AG20443 (cell line): ENCODE results near the gene CCT8.
"Not testable (repeated sequence)": the region's sequence is repeated elsewhere in the genome, so short reads cannot be mapped to it uniquely, and the experiment has no call there.

Experiments
- DNase-seq: peaks from one replicate; pipeline ENCODE4 v3.0.0; 2012; ENCODE audit warnings: low spot score, mixed read lengths

CCT8 gene

DNA sequence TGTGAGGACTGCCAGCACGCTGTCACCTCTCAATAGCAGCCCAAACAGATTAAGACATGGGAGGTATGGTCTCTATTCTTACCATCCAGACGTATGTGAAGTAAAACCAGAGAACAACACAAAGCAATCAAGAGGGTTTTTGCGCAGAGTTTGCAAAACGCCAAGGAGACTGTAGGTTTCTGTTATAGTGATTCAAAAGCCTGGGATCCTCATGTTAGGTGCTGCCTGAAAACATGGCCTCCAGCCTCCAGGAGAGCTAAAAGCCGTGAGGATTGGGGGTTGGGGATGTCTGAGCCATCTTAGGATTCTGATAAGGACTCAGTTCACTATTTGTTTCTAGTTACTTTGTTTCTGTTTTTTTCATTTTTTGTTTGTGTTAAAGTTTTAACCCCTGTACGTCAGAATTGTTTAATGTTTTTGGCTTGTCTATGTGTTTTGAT is 4.2 kb upstream of the CCT8 start:
- peak; percentile 22 for DNase-seq

DNA sequence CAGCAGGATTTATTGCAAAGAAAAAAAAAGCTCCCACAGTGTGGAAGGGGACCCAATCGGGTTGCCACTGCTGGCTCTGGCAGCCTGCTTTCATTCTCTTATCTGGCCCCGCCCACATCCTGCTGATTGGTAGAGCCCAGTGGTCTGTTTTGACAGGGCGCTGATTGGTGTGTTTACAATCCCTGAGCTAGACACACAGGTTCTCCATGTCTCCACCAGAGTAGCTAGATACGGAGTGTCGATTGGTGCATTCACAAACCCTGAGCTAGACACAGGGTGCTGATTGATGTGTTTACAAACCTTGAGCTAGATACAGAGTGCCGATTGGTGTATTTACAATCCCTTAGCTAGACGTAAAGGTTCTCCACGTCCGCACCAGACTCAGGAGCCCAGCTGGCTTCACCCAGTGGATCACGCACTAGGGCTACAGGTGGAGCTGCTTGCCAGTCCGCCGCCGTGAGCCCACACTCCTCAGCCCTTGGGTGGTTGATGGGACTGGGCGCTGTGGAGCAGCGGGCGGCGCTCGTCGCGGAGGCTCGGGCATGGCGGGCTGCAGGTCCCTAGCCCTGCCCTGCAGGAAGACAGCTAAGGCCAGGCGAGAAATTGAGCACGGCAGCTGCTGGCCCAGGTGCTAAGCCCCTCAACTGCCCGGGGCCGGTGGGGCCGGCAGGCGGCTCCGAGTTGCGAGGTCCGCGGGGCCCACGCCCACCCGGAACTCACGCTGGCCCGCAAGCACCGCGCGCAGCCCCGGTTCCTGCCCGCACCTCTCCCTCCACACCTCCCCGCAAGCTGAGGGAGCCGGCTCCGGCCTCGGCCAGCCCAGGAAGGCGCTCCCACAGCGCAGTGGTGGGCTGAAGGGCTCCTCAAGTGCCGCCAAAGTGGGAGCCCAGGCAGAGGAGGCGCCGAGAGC is 3.5 kb upstream of the CCT8 start:
- not testable (repeated sequence) for DNase-seq

DNA sequence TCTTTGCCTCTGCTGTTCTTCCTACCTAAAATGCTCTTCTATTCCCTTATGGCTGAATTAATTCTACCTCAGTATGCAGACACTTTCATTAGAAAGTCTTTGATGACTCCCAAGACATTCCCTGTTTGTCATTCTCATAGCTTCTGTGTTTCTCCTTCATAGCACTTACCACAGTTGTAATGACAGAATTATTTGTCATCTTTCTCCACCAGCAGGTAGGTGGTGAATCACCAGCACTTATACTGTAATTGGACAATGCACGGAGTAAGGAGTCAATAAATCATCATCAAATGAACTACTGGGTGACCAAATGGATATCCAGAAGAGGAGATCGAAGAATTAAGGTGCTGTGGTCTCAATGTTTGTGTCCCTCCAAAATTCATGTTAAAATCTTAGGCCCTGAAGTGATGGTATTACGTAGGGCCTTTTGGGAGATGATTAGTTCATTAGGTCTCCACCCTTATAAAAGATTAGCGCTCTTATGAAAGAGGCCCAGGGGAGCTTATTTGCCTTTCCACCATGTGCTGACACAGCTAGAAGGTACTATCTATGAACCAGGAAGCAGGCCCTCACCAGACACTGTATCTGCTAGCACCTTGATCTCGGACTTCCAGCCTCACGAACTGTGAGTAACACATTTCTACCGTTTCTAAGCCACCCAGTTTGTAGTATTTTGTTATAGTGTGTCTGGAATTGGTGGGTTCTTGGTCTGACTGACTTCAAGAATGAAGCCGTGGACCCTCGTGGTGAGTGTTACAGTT is 2.4 kb upstream of the CCT8 start:
- no peak for DNase-seq

DNA sequence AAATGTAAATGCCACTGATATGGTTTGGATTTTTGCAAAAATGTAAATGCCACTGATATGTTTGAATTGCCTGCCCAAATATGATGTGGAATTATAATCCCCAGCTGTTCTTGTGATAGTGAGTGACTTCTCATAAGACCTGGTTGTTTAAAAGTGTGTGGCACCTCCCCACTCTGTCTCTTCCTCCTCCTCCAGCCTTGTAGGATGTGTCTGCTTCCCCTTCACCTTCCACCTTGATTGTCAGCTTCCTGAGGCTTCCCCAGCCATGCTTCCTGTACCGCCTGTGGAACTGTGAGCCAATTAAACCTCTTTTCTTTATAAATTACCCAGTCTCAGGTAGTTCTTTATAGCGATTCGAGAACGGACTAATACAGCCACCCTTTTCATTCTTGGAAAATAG is 1.3 kb upstream of the CCT8 start:
- DNase-seq, result no peak

DNA sequence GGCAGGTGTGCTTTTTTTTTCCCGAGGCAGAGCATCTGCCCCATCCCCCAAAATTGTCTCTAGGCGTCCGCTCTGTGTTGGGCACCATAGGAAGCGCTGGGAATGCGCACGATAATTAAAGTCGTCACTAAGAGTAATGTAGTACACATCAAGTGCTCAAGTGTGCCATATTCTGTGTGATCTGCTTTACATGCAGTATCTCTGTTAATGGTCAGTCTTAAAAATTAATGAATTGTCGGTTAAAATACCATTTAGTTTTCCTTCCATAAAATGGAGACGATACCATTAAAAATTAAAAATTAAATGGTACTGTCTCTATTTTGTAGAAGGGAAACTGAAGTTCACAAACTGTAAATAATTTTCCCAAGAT is 544 bp upstream of the CCT8 start:
- no peak for DNase-seq

DNA sequence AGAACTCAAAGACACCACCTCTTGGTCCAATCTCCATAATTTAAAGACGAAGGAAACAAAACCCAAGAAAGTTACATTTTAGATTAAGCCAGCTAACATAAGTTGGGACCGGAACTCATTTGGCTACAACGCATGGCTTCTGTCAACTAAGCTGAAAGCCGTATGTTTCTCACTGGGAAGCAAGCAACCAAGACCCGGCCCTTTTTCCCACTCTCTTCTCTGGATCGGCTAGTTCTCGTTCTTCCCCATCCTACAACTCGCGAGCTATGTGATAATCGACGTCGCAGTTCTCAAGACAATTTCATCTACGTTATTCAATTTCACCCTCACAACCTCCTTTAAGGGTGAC is 601 bp downstream of the CCT8 start:
- peak; percentile 34 for DNase-seq

DNA sequence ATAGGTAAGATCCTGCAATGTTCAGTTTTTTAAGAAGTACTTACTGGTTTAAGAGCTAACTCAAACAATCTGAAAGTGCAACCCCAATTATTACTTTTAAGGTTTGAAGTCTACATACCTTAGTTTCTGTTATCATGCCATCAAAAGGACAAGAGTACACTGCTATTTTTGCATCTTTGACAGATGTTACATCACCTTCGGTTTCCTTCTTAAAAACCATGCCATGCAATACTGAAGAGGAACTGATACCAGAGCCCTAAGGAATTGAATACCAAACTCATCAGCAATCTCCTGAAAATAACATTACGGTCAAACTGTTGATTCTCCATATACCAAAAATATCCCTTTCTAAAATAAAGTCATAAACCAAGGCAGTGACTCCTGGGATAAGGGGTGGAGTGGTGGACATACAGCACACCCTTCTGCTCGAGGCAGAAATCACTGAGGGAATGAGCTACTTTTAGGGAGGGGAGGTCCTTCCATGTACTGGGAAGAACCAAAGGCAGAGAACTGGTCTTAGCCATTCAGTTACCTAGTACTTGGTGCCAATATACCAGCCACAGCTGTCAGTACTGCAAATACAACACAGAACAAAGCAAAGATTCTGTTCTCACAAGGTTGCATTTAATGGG is 8.5 kb downstream of the CCT8 start:
- no peak for DNase-seq

DNA sequence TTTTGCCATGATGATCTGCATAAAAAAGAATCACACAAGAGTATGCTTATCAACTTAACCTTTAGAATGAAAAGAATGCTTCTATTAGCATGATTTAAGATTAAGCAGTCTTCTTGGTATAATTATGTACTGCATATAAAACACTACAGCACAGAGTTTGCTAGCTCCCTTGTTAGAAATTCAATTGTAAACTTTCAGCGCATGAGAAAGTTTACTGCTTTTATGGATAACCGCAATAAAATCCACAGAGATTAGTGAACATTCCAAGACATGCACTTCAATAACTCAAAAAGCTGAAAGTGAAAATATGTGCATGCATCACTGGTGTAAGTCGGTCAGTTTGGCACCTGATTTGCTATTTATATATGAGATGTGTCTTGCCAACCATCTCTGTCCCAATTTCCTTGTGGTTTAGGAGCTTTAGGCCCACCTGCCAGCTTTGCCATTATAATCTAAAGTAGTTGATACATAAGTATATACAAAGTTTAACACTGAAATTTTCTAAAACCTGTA is 16.9 kb downstream of the CCT8 start:
- DNase-seq, result no peak

DNA sequence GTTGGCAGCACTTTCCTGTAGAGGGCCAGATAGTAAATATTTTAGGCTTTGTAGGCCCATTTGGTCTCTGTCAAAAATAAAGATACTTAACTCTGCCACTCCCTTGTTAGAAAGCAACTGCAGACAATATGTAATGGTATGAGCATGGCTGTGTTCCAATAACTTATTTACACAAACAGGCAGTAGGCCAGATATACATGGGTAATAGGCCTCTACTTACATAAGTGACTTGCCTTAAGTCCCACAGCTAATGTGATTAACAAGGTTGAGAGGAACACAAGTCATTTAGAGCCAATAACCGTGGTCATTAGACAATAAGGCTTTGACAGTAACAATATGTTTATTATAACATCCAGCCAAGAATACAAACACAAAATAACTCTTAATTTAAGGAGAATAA is 17.4 kb downstream of the CCT8 start:
- no peak for DNase-seq

DNA sequence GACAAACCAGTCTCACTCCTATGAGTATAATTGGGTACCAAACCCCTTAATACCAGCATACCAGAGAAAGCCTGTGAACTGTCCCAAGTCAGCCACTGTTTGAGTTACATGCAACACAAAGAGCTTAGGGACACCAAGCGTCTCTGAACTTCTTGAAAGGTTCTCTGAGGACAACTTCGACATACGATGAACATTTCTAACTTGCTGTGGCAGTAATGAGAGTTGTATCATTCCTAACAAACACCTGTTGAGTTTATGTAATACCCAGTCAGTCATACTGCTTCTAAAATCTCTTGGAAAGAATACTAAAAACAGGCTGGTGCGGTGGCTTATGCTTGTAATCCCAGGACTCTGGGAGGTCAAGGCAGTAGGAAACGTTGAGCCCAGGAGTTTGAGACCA is 18.4 kb downstream of the CCT8 start:
- DNase-seq, result no peak

DNA sequence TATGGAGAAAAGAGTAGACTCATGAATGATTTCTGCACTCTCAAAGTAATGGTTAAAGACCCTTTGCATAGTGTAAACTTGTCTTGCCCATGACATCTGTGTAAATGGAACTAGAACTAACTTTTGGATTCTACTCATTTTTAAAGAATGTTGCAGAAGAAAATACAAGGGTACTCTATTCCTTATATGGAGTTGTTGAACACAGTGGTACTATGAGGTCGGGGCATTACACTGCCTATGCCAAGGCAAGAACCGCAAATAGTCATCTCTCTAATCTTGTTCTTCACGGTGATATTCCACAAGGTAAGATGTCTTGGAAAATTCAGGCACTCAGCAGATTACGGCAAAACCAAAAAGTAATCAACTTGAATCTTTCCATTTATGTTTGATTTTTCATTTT is 19.8 kb downstream of the CCT8 start:
- DNase-seq, result no peak

DNA sequence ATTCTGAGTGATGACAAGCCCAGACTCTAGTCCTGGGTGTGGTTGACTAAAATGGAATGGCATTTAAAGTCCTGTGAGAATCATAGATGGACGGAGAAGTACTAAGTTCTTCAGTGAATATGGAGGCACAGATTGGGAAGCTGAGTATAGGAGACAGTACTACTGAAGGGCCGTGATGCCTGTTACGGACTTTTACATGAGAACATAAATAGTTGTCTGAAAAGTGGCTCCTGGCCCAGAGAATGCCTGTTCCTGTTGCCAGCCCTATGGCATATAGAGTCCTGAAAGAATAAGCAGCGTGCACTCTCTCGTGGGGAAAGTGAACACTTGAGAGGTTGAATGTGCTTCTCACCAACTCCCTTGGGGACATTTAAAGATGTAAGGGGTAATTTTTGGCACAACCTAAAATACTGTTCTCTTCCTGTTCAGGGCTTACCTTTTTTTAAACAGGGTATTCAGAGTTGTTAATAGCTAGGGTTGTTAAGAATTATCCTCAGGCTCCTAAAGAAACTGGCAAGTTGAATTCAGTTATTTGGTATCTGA is 20.4 kb downstream of the CCT8 start:
- no peak for DNase-seq

DNA sequence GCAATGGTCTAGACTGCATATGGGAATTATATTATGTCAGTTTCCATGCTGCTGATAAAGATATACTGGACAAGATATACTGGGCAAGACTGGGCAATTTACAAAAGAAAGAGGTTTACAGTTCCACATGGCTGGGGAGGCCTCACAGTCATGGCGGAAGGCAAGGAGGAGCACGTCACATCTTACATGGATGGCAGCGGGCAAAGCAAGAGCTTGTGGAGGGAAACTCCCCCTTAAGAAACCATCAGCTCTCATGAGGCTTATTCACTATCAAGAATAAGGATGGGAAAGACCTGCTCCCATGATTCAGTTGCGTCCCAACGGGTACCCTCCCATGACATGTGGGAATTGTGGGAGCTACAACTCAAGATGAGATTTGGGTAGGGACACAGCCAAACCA is 21.2 kb downstream of the CCT8 start:
- DNase-seq, result no peak

DNA sequence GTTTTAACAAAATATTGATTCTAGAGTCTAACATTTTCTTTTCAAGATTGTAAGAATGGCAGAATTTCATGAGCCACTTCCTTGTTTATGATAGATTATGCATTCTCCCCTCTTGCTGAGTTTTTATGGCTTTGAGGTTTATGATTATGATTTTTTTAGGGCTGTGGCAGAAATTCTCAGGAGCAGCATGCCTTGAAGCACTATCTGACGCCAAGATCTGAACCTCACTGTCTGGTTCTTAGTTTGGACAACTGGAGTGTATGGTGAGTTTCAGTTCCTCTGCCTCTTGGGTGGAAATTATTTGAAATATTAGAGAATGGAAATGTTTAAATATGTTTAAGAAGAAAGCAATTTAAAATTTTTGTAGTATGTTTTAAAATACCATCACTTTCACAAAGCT is 38.8 kb downstream of the CCT8 start:
- no peak for DNase-seq

DNA sequence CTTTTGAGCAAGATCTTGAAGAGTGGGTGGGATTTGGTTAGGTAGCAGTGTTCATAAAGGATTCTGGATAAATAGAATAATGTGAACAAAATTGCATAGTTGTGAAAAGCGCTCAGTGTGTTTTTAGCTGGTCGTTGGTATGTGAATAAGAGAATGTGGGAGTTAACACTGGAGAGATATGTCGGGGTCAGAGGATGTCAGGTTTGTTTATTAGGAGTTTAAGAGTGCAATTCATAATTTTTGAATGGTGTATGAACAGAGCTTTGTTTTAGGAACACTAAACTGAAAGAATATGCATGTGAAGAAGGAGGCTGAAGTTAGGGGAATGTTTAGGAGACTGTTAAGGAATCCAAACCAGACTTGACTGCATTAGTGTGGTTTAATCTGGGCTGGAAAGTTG is 39.6 kb downstream of the CCT8 start:
- no peak for DNase-seq

DNA sequence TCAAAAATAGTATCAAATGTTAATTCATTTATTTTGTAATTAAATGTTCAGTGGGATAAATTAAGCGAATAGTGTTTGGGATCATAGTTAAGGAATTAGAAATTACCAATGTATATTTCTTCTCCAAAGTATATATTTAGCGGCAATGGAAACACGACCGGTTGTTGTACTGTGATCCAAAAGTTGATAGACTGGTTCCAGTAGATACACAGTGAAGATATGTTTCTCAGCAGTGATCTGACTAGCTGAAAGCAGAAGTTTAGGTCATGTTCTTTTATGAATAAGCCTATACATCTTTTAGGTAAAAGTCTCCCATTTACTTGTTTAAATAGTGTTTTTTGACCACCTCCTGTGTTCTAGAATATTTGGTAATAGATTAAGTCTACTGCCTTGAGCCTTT is 40.1 kb downstream of the CCT8 start:
- DNase-seq, result no peak

DNA sequence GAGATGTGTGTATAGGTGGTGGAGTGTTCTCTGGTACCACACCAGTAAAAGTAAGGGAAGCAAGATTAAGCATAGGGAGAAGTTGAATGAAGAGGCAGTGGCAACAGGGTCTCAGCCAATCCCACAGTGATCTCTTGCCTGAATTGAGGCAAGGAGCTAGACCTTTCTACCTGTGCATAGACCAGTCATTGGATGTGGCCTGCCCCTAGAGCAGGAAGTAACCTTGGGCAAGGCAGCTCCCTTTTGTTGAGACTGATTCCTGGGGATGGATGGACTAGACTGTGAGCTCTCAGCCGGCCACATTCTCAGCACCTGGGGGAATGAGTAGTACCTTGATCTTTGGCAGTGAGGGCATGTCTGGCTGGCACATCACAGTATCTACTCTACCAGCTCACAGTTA is 42.5 kb downstream of the CCT8 start:
- DNase-seq, result no peak

DNA sequence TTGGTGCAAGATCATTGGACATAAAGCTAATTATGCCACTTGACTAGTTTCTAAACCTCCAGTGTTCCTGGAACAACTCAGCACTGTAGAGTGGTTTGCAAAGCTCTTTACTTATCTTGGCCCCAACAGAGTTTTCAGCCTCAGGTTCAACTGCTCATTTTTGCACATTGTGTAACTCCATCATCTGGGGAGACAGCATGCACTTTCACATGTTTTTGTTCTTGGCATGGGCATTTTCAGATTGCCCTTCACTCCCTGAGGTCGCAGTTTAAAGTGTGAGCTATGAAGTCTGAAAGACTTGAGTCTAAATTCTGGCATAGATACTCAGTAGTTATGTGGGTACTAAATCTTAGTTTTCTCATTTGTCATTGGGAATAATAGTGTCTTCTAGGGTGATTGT is 43.9 kb downstream of the CCT8 start:
- no peak for DNase-seq

DNA sequence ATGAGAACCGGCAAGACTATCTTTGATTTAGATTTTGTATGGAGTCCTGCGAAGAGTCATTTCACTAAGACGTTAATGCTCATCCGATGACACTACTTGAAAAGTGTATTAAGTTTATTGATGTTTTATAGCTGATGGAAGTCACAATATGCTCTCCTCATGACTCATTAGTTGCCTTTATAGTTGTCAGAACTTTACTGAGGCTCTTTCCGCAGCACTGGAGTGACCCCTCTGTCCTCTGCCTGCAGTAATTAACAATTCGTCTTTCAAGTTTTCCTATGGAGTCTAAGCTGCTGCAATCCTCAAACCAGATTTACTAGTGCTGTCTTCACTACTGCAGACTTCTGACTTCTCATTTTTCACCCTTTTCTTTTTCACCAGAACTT is 48.1 kb downstream of the CCT8 start:
- DNase-seq, result peak; percentile 19

DNA sequence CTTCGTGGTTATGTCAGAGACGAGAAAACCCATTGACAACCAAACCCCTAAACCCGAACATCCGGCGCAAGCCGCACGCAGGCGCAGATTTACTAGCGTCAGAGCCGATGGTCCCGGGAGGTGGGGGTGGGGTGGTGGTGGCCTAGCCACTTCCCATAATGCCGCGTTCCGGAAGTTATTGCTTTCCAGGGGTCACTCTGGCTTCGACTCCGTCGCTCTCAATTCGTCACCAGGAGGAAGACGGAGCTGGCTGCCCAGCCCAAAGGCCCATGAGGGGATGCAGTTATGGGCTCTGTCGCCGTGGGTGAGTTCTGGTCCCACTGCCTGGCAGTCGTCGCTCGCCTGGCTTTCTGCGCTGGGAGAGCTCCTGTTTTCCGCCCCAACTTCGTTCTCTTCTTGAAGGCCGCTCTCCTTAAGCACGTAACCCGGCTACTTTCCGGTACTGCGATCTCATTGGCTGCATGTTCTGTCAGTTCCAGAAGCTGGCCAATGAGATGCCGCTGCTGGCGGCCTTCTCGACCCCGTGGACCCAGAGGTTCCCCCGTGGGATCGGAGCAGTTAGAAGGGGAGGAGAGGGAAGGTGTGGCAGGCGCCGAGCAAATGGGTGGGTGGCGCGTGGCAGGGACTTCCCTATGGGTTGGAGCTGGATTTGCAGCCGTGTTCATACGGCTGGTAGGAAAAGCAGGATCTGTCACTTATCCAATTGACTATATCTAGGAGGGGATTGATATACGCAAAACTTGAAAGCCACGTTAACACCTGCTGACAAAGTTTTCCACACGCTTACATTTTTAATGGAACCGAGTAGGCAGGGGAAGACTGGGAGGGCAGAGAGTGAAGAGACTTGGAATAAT is 48.7 kb downstream of the CCT8 start, which contains the start of gene USP16:
TSS of gene USP16 (plus strand) at position 195 of the 854 bp plus-strand sequence. CDS start 3,246 bp downstream, outside the sequence.
- DNase-seq, result peak; percentile 98

DNA sequence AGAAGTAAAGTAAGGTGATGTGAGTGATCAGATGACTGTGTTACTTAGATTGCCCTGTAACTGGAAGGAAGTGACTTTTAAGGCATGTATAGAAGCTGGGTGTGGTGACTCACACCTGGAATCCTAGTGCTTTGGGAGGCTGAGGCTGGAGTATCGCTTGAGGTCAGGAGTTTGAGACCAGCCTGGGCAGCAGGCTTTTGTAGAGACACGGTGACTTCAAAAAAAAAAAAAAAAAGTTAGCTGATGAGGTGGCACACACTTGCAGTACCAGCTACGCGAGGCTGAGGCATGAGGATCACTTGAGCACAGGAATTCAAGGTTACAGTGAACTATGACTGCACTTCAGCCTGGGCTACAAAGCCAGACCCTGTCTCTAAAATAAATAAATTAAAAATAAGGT is 51.3 kb downstream of the CCT8 start:
- no peak for DNase-seq
